H1 (cell line): ENCODE results near the gene SLC12A2. TPM values are rescaled to one million over a fixed set of nuclear protein-coding genes. Genes with fewer than 3 reads are reported as not detected.

Experiments
- CHD7 ChIP-seq: fragments of 300-600 bp; sonication (generic); IDR thresholded peaks from 2 replicates; pipeline ENCODE4 v1.7.1; 2012; ENCODE audit warnings: low read length, moderate library complexity, mild to moderate bottlenecking, inconsistent platforms; ENCODE audit not compliant: insufficient replicate concordance
- polyA plus RNA-seq, 7 experiments: library from polyadenylated mRNA; depleted of rRNA in 3 of 7; stranded (reverse) in 5 of 7; unstranded in 2 of 7; fragments of >200 nt in 5 of 7; fragments of 200-250 nt in 2 of 7; gene quantifications; 1 replicate in 5 of 7; 2 replicates in 1 of 7; 4 replicates in 1 of 7; pipeline versions ENCODE4 v1.2.1 to v1.2.3, GENCODE V29; 2011 to 2013; ENCODE audit warnings: missing spikeins in 2 of 7, mixed read lengths in 2 of 7
- total RNA-seq: library from RNA; stranded (reverse); fragmentation: NEBNext Ultra II Directional; extraction: Animal tissue kit (Norgen Biotek cat#: 25700); gene quantifications from 2 replicates; pipeline ENCODE4 v1.2.1, GENCODE V29; 2021

Gene SLC12A2
- total and polyA plus RNA-seq, 2 of the 8 experiments (the other 6 are each of a cell fraction or from before 2014, with no cell fraction given): 2.6 to 16.2 TPM

- TF ChIP-seq CHD7: no peak
These were observed 9.4 kb upstream of the SLC12A2 start (continued) for GRCh38 chr5:128074171-128074570.
